ENCODE measurements around the gene SH3PXD2B. TPM values are rescaled to one million over a fixed set of nuclear protein-coding genes. Genes with fewer than 3 reads are reported as not detected.
"Not testable (repeated sequence)": the region's sequence is repeated elsewhere in the genome, so short reads cannot be mapped to it uniquely, and the experiment has no call there.

The SH3PXD2B gene
- total and polyA plus RNA-seq, 10 of the 15 experiments (the other 5 are each of a cell fraction or from before 2014, with no cell fraction given), result 0.05 to 1.6 (median 0.57) TPM

DNA sequence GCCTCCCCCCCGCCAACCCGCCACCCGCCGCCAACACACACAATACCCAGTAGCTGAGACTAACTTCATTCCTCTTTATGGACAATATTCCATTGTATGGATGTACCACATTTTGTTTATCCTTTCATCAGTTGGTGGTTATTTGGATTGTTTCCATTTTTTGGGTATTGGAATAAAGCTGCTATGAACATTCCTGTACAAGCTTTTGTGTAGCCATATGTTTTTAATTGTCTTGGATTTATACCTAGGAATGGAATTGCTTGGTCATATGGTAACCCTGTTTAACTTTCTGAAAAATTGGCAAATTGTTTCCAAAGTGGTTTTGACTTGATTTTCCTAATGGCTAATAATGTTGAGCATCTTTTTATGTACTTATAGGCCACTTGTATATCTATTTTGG is 165.9 kb downstream of the SH3PXD2B start (continued):
- TF ChIP-seq RAD21 (IDR thresholded peaks at IDR 0.05; ENCODE audit: insufficient read depth, low read depth, low read length), result no peak

- in situ Hi-C loops (cut with MboI), result loop anchor here (25.0 kb wide), 1 partner anchor 875 kb away; the partner anchor contains the start of gene FGF18
- RAD21 ChIA-PET (ENCODE audit: unreplicated experiment), result not testable (repeated sequence)
- SMC1A ChIA-PET (ENCODE audit: uncharacterized antibody, unreplicated experiment), result interaction anchor here (0.6 kb wide), 1 partner anchor 173 kb away, joined by 3 read pairs; no protein-coding TSS in a partner anchor
Measured at GRCh38 chr5:172287140-172287539, 167.2 kb downstream of the SH3PXD2B start.

DNA sequence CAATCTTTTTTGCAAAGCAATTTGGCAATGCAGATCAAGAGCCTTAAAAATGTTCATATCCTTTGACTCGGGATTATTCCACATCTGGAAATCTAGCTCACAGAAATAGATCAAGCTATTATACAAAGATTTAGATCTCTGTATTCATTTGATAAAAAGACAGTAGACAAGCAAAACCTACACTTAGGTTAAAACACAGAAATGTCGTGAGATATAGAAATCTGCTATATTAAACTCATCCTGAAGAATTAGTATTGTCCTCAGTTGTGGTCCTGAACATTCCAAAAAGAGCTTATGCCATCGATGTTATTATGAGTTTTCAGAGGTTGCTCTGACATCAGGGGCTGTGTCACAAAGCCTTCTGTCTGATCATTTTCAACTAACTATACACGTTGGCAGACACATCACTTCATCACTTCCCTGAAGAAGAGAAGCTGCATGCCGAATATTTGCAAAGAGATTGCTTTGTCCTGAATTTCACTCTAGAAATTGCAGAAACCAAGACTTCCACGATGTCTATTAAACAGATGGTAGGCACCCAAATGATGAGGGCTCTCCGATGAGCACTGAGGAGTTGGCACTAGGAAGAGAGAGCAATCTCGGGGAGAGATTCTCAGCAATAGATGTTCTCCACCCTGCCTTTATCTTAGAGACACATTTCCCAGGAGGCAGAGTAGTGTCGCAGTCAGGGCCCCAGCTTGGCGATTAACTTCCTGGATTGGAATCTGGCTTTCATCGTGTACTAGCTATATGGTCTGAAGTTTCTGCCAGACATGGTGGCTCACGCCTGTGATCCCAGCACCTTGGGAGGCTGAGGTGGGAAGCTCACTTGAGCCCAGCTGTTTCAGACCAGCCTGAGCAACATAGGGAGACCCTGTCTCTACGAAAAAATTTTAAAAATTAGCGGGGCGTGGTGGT is 168.8 kb downstream of the SH3PXD2B start:
- TF ChIP-seq RFX5 (IDR thresholded peaks at IDR 0.05; ENCODE audit: low read depth, low read length) (no peak), CBX3 (IDR thresholded peaks at IDR 0.05; ENCODE audit: borderline replicate concordance, low read depth) (no peak), ZNF207 (IDR thresholded peaks at IDR 0.05; ENCODE audit: borderline replicate concordance) (no peak), HDGF (IDR thresholded peaks at IDR 0.05) (no peak), CREB1 (IDR thresholded peaks at IDR 0.05; ENCODE audit: low read depth) (no peak), BRCA1 (IDR thresholded peaks at IDR 0.05; ENCODE audit: low read depth, low read length) (no peak)
- Histone ChIP-seq H3K4me1 (ENCODE audit: control insufficient read depth, insufficient read depth, low read length) (no peaks in the 10 kb centered on the region), H3K27me3 (replicated peaks in 1 of 2; ENCODE audit: control insufficient read depth in 2 of 2, insufficient read depth in 2 of 2, low read length in 1 of 2) (no peaks in the 10 kb centered on the region), H4K20me1 (ENCODE audit: control insufficient read depth, insufficient read depth) (no peaks in the 10 kb centered on the region), H3K27ac (ENCODE audit: control insufficient read depth, insufficient read depth) (no peak overlapping the region), H2AFZ (ENCODE audit: control insufficient read depth, low read depth, low read length) (no peak overlapping the region), H3K9me3 (replicated peaks; ENCODE audit: control insufficient read depth, insufficient read depth, low read length) (no peaks in the 10 kb centered on the region), H3K36me3 (ENCODE audit: control insufficient read depth in 2 of 2, insufficient read depth in 2 of 2, low read length in 1 of 2) (0 out of 4 replicates have a peak, but pooled peaks cover 0 to 2% of the 10 kb centered on the region in 2 experiments), H3K4me2 (ENCODE audit: control insufficient read depth, insufficient read depth) (no peak overlapping the region), H3K79me2 (ENCODE audit: control insufficient read depth, insufficient read depth, low read length) (peaks cover 32% of the 10 kb centered on the region), H3K9ac (ENCODE audit: control insufficient read depth, insufficient read depth, low read length) (no peak overlapping the region), H3K4me3 (no peak overlapping the region)
- no peak for ATAC-seq
- no TSS peak for BruUV-seq (replicated peaks)
- ChIA-PET SMC1A (ENCODE audit: uncharacterized antibody, unreplicated experiment) (interaction anchor here (0.5 to 0.9 kb wide), 5 partner anchors 8 to 373 kb away, joined by 3 to 4 read pairs (median 3); partner anchors contain the start of gene STK10), RAD21 (ENCODE audit: unreplicated experiment) (interaction anchor here (0.6 to 2.1 kb wide), 8 partner anchors 8 to 112 kb away, joined by 3 to 6 read pairs (median 3); partner anchors contain the start of gene STK10), CTCF (interaction anchor here (0.8 to 1.9 kb wide), 7 partner anchors 8 to 375 kb away, joined by 3 to 13 read pairs (median 4); no protein-coding TSS in a partner anchor), POLR2A (interaction anchor here (0.6 kb wide), 1 partner anchor 14 kb away, joined by 3 read pairs; no protein-coding TSS in a partner anchor)
- no peak for FAIRE-seq
- intact Hi-C loops (cut with micrococcal nuclease; ENCODE audit: unreplicated experiment), result no loop called here
- in situ Hi-C loops (cut with MboI), result loop anchor here (25.0 kb wide), 1 partner anchor 873 kb away; the partner anchor contains the start of gene FGF18
- no peak for DNase-seq (ENCODE audit: low read depth, low spot score)
- 89% methylated on average over 15 of the region's 15 CpGs for WGBS (ENCODE audit: insufficient coverage, insufficient replicate concordance, low lambda C conversion rate, missing lambda C conversion rate)

More at GRCh38 chr5:172287140-172287539, 167.2 kb downstream of the SH3PXD2B start:
- ATAC-seq; H4K20me1 ChIP-seq (ENCODE audit: control insufficient read depth, insufficient read depth); BruUV-seq (replicated peaks); H3K9me3 ChIP-seq (replicated peaks; ENCODE audit: control insufficient read depth, insufficient read depth, low read length); H3K27me3 ChIP-seq (replicated peaks in 1 of 2; ENCODE audit: control insufficient read depth in 2 of 2, insufficient read depth in 2 of 2, low read length in 1 of 2); FAIRE-seq; H2AFZ ChIP-seq (ENCODE audit: control insufficient read depth, low read depth, low read length); DNase-seq (ENCODE audit: low read depth, low spot score); H3K4me1 ChIP-seq (ENCODE audit: control insufficient read depth, insufficient read depth, low read length); H3K4me3 ChIP-seq; H3K36me3 ChIP-seq (ENCODE audit: control insufficient read depth in 2 of 2, insufficient read depth in 2 of 2, low read length in 1 of 2); H3K4me2 ChIP-seq (ENCODE audit: control insufficient read depth, insufficient read depth); H3K9ac ChIP-seq (ENCODE audit: control insufficient read depth, insufficient read depth, low read length); H3K27ac ChIP-seq (ENCODE audit: control insufficient read depth, insufficient read depth); intact Hi-C loops (cut with micrococcal nuclease; ENCODE audit: unreplicated experiment): not testable (repeated sequence)
- CTCF ChIA-PET, result interaction anchor here (1.1 to 1.3 kb wide), 2 partner anchors 47 to 228 kb away, joined by 3 to 4 read pairs; no protein-coding TSS in a partner anchor
- peaks cover 16% of the 10 kb centered on the region for H3K79me2 ChIP-seq (ENCODE audit: control insufficient read depth, insufficient read depth, low read length)
- POLR2A ChIA-PET, result interaction anchor here (0.7 to 1.1 kb wide), 3 partner anchors 15 to 101 kb away, joined by 3 read pairs; no protein-coding TSS in a partner anchor
- 97% methylated on average over 3 of the region's 3 CpGs for WGBS (ENCODE audit: insufficient coverage, insufficient replicate concordance, low lambda C conversion rate, missing lambda C conversion rate)

Measured in GM12878 (cell line).